Neuronal stem cell (in vitro differentiated cells): ENCODE results near the gene C5orf15.
A peak's percentile ranks its signal among the peaks of the same experiment; 100 is the strongest.

Experiments
- DNase-seq: peaks from one replicate; pipeline ENCODE4 v3.0.0-alpha.2; 2013; ENCODE audit warnings: low spot score
- H2AFZ ChIP-seq: one replicate; pipeline ENCODE4 v1.6.1; 2013; ENCODE audit warnings: mild to moderate bottlenecking, low read length, inconsistent platforms
- H2AK5ac ChIP-seq: 2 replicates; pipeline ENCODE4 v1.6.1; 2013; ENCODE audit warnings: low read depth, mild to moderate bottlenecking, inconsistent platforms, low read length, moderate library complexity, mixed read lengths
- H2BK120ac ChIP-seq: 2 replicates; pipeline ENCODE4 v1.6.1; 2013; ENCODE audit warnings: low read depth, mild to moderate bottlenecking, inconsistent platforms, low read length, moderate library complexity, mixed read lengths
- H2BK12ac ChIP-seq: one replicate; pipeline ENCODE4 v1.6.1; 2013; ENCODE audit warnings: low read length, inconsistent platforms
- H2BK15ac ChIP-seq: 2 replicates; pipeline ENCODE4 v1.6.1; 2013; ENCODE audit warnings: mild to moderate bottlenecking, low read length, inconsistent platforms, mixed read lengths
- H2BK5ac ChIP-seq: one replicate; pipeline ENCODE4 v1.6.1; 2013; ENCODE audit warnings: inconsistent platforms, mild to moderate bottlenecking, low read length, moderate library complexity
- H3K14ac ChIP-seq: one replicate; pipeline ENCODE4 v1.6.1; 2013; ENCODE audit warnings: low read length, inconsistent platforms
- H3K18ac ChIP-seq: 2 replicates; pipeline ENCODE4 v1.6.1; 2013; ENCODE audit warnings: low read length, inconsistent platforms
- H3K23ac ChIP-seq: 2 replicates; pipeline ENCODE4 v1.6.1; 2013; ENCODE audit warnings: low read depth, mild to moderate bottlenecking, mixed read lengths, low read length, inconsistent platforms; ENCODE audit not compliant: poor library complexity
- H3K27ac ChIP-seq: replicated peaks from 3 replicates; pipeline ENCODE4 v1.5.1; 2013; ENCODE audit warnings: low read length, inconsistent platforms
- H3K27me3 ChIP-seq, 3 experiments: 2 replicates each; pipeline ENCODE4 v1.6.1; 2013; ENCODE audit warnings: low read length in 3 of 3, mild to moderate bottlenecking in 2 of 3, inconsistent platforms in 1 of 3, low read depth in 1 of 3, mixed read lengths in 1 of 3, moderate library complexity in 1 of 3; ENCODE audit not compliant: control insufficient read depth in 3 of 3, insufficient read depth in 3 of 3
- H3K36me3 ChIP-seq, 2 donors: replicated peaks in 1 of 2; 2 replicates each; pipeline ENCODE4 v1.6.1; 2013; ENCODE audit warnings: low read length in 2 of 2; ENCODE audit not compliant: control insufficient read depth in 2 of 2, insufficient read depth in 2 of 2
- H3K4ac ChIP-seq: 2 replicates; pipeline ENCODE4 v1.6.1; 2013; ENCODE audit warnings: inconsistent platforms, mild to moderate bottlenecking, low read length, moderate library complexity
- H3K4me1 ChIP-seq, 2 donors: 1 replicate in 1 of 2; 2 replicates in 1 of 2; pipeline ENCODE4 v1.6.1; 2013; ENCODE audit warnings: low read length in 2 of 2, low read depth in 1 of 2; ENCODE audit not compliant: control insufficient read depth in 2 of 2, insufficient read depth in 1 of 2
- H3K4me2 ChIP-seq: one replicate; pipeline ENCODE4 v1.6.1; 2013; ENCODE audit warnings: mild to moderate bottlenecking, low read length, inconsistent platforms; ENCODE audit not compliant: insufficient read depth, poor library complexity, severe bottlenecking
- H3K4me3 ChIP-seq, 2 donors: 2 replicates each; pipeline ENCODE4 v1.5.1; 2013; ENCODE audit warnings: low read length in 2 of 2, mild to moderate bottlenecking in 2 of 2, inconsistent platforms in 1 of 2, moderate library complexity in 1 of 2
- H3K79me1 ChIP-seq: one replicate; pipeline ENCODE4 v1.6.1; 2013; ENCODE audit warnings: low read depth, mild to moderate bottlenecking, inconsistent platforms, low read length, moderate library complexity
- H3K9ac ChIP-seq: one replicate; pipeline ENCODE4 v1.6.1; 2013; ENCODE audit warnings: mild to moderate bottlenecking, low read depth, low read length, inconsistent platforms; ENCODE audit not compliant: poor library complexity
- H3K9me3 ChIP-seq, 2 donors: replicated peaks in 1 of 2; 2 replicates each; pipeline versions ENCODE3 to v1.6.1; 2013; ENCODE audit warnings: low read length in 2 of 2, mild to moderate bottlenecking in 2 of 2, inconsistent platforms in 1 of 2, low read depth in 1 of 2, mixed read lengths in 1 of 2, moderate library complexity in 1 of 2; ENCODE audit not compliant: control insufficient read depth in 2 of 2, insufficient read depth in 1 of 2
- H4K8ac ChIP-seq: one replicate; pipeline ENCODE4 v1.6.1; 2013; ENCODE audit warnings: low read depth, mild to moderate bottlenecking, inconsistent platforms, low read length, moderate library complexity
- H4K91ac ChIP-seq: one replicate; pipeline ENCODE4 v1.6.1; 2013; ENCODE audit warnings: low read length, low read depth, mild to moderate bottlenecking, inconsistent platforms; ENCODE audit not compliant: poor library complexity
- WGBS, 2 donors: extraction: QIAGEN DNeasy Blood & Tissue Kit; methylation state at CpG; one replicate each; pipeline ENCODE4 v1.1.7; 2013; ENCODE audit warnings: missing lambda C conversion rate in 2 of 2, mixed read lengths in 1 of 2; ENCODE audit not compliant: insufficient read length in 2 of 2, insufficient replicate concordance in 1 of 2; ENCODE audit errors: extremely low coverage in 2 of 2; 5-methylcytosine and 5-hydroxymethylcytosine counted together

Gene C5orf15

DNA sequence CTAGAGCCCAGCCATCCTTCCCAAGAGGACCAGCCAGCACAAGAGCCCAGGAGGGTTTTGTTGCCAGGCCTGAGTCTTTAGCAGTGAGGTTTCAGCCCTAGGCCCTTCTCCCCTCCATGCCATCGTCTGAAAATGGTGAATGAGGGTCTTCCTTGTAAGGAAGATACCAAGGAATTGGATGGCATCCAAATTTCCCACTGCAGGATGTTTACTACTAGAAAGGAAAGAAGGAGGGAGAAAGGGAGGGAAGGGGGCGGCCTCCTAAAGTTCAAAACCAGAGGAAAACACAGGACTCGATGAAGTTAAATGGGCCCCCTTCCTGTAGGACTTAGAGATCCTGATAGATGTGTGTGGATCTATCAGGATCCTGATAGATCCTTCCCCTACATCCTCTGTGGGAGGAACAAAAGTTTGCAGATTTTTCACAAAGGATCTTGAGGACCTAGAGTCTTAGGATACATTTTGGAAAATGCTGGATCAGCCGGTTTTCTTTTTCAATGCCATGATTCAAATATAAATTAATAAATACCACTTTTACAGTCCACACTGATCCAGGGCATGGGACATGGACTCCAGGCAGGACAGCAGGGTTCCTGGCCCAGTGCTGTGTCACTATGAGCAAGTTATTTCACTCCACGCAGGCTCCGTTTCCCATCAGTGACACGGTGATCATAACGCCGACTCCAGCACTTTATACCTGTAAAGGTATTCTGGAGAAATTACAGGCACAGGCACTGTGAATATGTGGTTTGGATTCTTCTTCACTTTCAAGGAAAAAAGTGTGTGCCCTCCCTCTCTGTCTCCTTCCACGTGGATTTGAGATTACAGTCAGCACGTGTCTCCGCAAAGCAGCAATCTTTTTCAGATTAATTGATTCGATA, 40.9 kb downstream of the C5orf15 start:
- H2BK15ac ChIP-seq, result no peak overlapping the region
- no peak overlapping the region for H2BK120ac ChIP-seq
- H3K27me3 ChIP-seq, result peaks cover 0 to 56% (median 0%) of the 10 kb centered on the region in 3 experiments
- H3K9me3 ChIP-seq, result peaks cover 0 to 4% of the 10 kb centered on the region in 2 donors
- no peak overlapping the region for H4K8ac ChIP-seq
- no peak overlapping the region for H2AK5ac ChIP-seq
- no peak overlapping the region for H3K4me3 ChIP-seq
- H4K91ac ChIP-seq, result no peak overlapping the region
- H3K18ac ChIP-seq, result no peak overlapping the region
- no peak for DNase-seq
- no peak overlapping the region for H3K23ac ChIP-seq
- H3K27ac ChIP-seq, result no peak overlapping the region
- H3K36me3 ChIP-seq, result no peaks in the 10 kb centered on the region
- no peak overlapping the region for H3K4ac ChIP-seq
- no peaks in the 10 kb centered on the region for H3K4me1 ChIP-seq
- H3K14ac ChIP-seq, result no peak overlapping the region
- no peak overlapping the region for H3K9ac ChIP-seq
- no peak overlapping the region for H3K4me2 ChIP-seq
- no peak overlapping the region for H2AFZ ChIP-seq
- no peak overlapping the region for H2BK5ac ChIP-seq
- WGBS, 2 donors, result no CpG with 5 or more reads among the region's 13 CpGs
- H2BK12ac ChIP-seq, result no peak overlapping the region
- no peaks in the 10 kb centered on the region for H3K79me1 ChIP-seq

GRCh38 chr5:133926489-133927299, 41.7 kb downstream of the C5orf15 start:
- H3K4me3 ChIP-seq, result no peak overlapping the region
- peaks cover 0 to 4% of the 10 kb centered on the region in 2 donors for H3K9me3 ChIP-seq
- no peak for DNase-seq
- H2BK120ac ChIP-seq, result no peak overlapping the region
- H2BK5ac ChIP-seq, result no peak overlapping the region
- H3K36me3 ChIP-seq, result no peaks in the 10 kb centered on the region
- no peak overlapping the region for H3K4ac ChIP-seq
- no peak overlapping the region for H2AFZ ChIP-seq
- H2BK12ac ChIP-seq, result no peak overlapping the region
- no CpG with 5 or more reads among the region's 17 CpGs for WGBS, 2 donors
- H4K8ac ChIP-seq, result no peak overlapping the region
- H3K23ac ChIP-seq, result no peak overlapping the region
- H4K91ac ChIP-seq, result no peak overlapping the region
- no peak overlapping the region for H2BK15ac ChIP-seq
- H3K9ac ChIP-seq, result no peak overlapping the region
- H3K4me2 ChIP-seq, result no peak overlapping the region
- peaks cover 0 to 56% (median 0%) of the 10 kb centered on the region in 3 experiments for H3K27me3 ChIP-seq
- peak overlapping the region; percentile 61 for H3K18ac ChIP-seq
- H3K79me1 ChIP-seq, result no peaks in the 10 kb centered on the region
- H3K14ac ChIP-seq, result peak overlapping the region; percentile 40
- no peaks in the 10 kb centered on the region for H3K4me1 ChIP-seq
- no peak overlapping the region for H3K27ac ChIP-seq
- no peak overlapping the region for H2AK5ac ChIP-seq

DNA sequence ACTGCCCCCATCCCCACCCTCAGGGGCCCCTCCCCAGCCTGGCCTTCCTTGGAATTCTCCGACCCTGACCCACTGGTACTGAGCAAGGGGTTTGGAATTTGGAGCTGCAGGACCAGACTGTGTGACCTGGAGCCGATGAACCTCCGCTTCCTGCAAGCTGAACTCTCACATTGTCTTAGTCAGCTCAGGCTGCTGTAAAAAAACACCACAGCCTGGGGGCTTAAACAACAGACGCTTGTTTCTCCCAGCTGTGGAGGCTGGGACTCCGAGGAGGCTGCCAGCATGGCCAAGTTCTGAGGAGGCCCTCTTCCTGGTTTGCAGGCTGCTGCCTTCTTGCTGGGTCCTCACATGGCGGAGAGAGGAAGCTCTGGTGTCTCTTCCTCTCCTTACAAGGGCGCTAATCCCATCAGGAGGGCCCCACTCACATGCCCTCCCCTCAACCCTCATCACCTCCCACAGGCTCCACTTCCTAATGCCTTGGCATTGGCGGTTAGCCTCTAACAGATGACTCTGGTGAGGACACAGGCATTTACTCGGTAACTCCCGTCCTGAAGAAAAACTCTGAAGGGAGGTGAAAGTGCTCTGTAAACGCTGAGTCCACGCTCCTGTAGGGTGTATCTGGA, 42.4 kb downstream of the C5orf15 start:
- Histone ChIP-seq H4K91ac (no peak overlapping the region), H2AFZ (no peak overlapping the region), H3K4me1 (no peaks in the 10 kb centered on the region), H3K36me3 (no peaks in the 10 kb centered on the region), H3K18ac (peak overlapping the region; percentile 12), H2BK12ac (no peak overlapping the region), H2BK120ac (no peak overlapping the region), H3K27ac (no peak overlapping the region), H3K9me3 (peaks cover 0 to 2% of the 10 kb centered on the region in 2 donors), H3K27me3 (peaks cover 0 to 56% (median 0%) of the 10 kb centered on the region in 3 experiments), H2AK5ac (no peak overlapping the region), H3K4me3 (no peak overlapping the region), H4K8ac (no peak overlapping the region), H3K23ac (no peak overlapping the region), H2BK15ac (no peak overlapping the region), H3K14ac (no peak overlapping the region), H2BK5ac (no peak overlapping the region), H3K79me1 (no peaks in the 10 kb centered on the region), H3K4me2 (no peak overlapping the region), H3K4ac (no peak overlapping the region), H3K9ac (no peak overlapping the region)
- no CpG with 5 or more reads among the region's 12 CpGs for WGBS, 2 donors
- DNase-seq, result no peak
